Measurements from ENCODE around the gene ATF6. TPM values are rescaled to one million over a fixed set of nuclear protein-coding genes. Genes with fewer than 3 reads are reported as not detected.
A peak's percentile ranks its signal among the peaks of the same experiment; 100 is the strongest.

ATF6 gene
- total RNA-seq, 1 experiment from 2014 or later, result 19.9 TPM

DNA sequence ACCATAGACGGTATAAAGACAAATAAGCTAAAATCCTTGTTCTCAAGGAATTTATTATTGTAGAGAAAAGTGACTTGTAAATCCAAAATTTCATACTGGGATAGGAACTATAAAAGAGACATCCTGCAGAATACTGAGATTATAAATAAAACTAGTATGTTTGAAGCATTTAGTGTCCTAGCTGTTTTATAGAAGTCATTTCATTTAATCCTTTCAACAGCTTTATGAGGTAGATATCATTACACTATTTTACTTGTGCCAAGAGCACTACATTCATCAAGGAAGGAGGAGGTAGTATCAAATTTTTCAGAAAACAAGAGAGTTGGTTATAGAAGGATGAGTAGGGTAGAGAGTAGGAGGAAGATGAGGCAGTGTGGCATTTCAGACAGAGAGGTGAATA is 119.6 kb downstream of the ATF6 start:
- no peak for DNase-seq (ENCODE audit: low read depth)

- DNase-seq (ENCODE audit: low read depth), result no peak
Observed at GRCh38 chr1:161886589-161886988, 120.5 kb downstream of the ATF6 start.

GRCh38 chr1:161887730-161888287 is 121.7 kb downstream of the ATF6 start:
- no peak for DNase-seq (ENCODE audit: low read depth)

DNA sequence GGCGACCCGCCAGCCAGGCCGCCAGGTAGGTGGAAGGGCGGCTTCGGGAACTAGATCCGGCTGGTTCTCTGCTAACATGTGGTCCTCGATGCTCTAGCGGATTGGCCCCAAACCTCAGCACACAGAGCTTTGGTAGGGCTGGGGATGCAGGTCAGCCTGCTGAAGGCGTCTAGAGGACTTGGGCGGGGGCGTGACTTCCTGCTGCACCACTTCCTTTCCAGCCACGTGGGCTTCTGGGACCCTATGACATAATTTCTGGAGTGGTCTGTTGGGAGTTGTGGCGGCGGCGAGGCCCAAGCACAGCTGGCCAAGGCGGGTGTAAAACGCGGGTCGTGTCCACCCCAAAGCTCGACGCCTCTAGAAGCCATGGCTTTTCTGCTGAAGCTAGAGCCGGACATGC is 124.5 kb downstream of the ATF6 start:
- no peak for DNase-seq (ENCODE audit: low read depth)

- DNase-seq (ENCODE audit: low read depth), result no peak
Observed at GRCh38 chr1:161899091-161899490, 133.0 kb downstream of the ATF6 start.

- DNase-seq (ENCODE audit: low read depth), result no peak
Observed at GRCh38 chr1:161900160-161900559, 134.0 kb downstream of the ATF6 start.

- DNase-seq (ENCODE audit: low read depth), result no peak
Observed at GRCh38 chr1:161902182-161902581, 136.1 kb downstream of the ATF6 start.

DNA sequence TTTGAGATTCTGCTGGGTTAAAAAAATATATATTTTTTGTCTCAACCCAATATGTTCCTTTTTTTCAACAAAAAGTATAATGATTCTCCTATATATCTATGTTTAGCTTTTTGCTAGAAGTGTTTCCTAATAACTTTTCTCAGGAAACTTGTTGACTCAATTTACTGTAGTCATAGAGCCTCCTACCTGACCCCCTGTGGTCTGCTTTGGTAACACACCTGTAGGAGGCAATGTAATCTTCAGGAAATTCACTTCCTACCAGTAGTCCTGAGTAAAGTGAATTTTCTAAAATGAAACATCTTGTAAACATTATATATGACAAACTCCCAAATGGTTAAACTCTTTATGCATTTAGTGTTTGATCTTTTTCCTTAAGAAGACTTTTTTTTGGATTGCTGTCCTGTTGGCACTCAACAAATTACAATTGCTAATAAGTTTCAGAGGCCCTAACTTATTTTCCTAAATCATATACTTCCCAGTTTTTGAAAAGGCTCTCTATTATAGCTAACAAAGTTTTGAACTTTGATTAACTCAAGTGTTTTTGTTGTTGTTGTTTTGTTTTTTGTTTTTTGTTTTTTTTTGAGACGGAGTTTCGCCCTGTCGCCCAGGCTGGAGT is 139.3 kb downstream of the ATF6 start:
- peak; percentile 33 for DNase-seq (ENCODE audit: low read depth)

- DNase-seq (ENCODE audit: low read depth), result no peak
Observed at GRCh38 chr1:161907265-161907664, 141.1 kb downstream of the ATF6 start.

DNA sequence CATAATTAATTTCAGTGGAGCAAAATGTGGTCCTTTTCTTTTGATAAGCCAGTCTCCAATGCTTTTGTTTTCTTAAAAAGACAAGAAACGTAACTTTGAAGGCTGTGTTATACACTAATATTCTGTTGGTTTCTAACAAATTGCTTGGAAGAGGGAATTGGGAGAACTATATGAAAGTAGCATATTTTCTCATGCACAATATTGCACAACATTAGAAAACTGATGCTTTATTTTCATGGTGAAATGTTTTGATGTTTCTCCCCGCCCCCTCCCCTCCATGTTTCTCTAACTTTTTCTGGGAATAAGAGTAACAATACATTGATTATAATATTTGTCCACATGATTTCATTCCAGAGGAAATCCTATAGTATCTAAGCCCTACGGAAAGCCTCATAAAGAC is 142.1 kb downstream of the ATF6 start:
- DNase-seq (ENCODE audit: low read depth), result no peak

- no peak for DNase-seq (ENCODE audit: low read depth)
Observed at GRCh38 chr1:161910604-161911003, 144.5 kb downstream of the ATF6 start.

GRCh38 chr1:161913482-161914140 is 147.5 kb downstream of the ATF6 start:
- DNase-seq (ENCODE audit: low read depth), result no peak

DNA sequence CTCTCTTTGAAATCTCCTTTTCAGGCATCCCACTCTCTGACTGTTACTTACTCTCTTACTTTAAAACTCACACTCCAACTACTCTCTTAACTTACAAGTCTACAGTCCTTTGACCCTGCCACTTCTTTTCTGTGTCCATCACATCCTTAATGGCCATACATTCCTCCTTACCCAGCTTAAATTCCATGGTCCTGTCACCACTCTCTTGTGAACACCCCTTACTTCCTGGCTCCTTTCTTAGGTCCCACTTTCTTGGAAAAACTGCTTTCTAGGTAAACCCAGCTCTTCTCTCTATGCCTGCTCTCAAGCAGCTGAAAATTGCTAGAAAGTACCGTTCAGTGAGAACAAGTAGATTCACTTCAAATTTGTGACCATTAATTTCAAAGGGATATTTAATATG is 148.5 kb downstream of the ATF6 start:
- no peak for DNase-seq (ENCODE audit: low read depth)

DNA sequence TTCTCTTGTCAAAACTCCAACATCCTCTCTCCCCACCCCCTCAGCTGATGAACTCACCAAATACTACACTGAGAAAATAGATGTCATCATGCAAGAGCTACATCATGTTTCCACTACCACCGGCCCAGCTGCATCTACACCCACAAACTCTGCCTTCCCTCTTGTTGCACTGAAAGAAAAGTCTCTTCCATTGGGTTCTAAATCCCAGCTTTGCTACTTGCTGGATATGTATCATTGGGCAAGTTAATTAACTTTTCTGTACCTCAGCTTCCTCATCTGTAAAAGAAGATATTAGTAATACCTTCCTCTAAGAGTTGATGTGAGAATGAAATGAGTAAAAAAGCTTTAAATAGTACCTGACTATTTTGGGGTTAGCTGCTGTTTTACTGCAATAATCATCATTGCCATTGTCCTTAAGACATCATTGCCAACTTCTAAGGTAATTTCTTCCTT is 149.0 kb downstream of the ATF6 start:
- no peak for DNase-seq (ENCODE audit: low read depth)

DNA sequence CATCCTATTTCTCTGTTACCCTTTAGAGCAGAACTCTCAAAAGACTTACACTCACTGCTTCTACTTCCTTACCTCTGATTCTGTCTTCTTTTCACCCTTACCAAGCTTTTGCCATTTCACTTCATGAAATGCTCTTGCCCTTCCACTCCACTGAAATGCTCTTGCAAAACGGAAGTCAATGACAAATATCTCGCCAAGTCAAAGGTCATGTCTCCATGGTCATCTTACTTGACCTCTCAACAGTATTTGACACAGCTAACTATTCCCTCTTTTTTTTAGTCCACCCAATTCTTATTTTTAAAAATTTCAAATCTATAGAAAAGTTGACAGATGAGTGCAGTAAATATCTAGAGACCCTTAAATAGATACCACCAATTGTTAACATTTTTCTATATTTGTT is 149.9 kb downstream of the ATF6 start:
- DNase-seq (ENCODE audit: low read depth), result no peak

DNA sequence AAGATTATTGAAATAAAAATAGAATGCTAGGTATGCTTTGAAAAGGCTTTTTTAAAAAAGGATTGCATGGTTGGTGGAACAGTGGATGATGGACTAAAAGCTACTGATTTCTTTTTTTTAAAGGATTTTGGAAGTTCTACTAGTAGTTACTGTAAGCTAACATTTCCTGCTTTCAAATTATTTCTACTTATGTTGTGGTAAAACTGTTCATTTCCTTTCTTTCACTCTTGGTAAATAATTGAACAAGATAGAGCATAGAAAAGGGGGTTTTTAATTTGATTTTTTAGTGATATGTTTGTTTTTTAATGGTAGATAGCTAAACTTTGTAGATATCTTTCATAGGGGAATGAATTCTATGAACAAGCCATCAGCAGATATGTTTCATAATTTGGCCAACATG is 153.1 kb downstream of the ATF6 start:
- no peak for DNase-seq (ENCODE audit: low read depth)

- DNase-seq (ENCODE audit: low read depth), result no peak
Observed at GRCh38 chr1:161921491-161921890, 155.4 kb downstream of the ATF6 start.

- peak; percentile 40 for DNase-seq (ENCODE audit: low read depth)
Observed at GRCh38 chr1:161921990-161922389, 155.9 kb downstream of the ATF6 start.

- peak; percentile 49 for DNase-seq (ENCODE audit: low read depth)
Observed at GRCh38 chr1:161928056-161928455, 161.9 kb downstream of the ATF6 start.

DNA sequence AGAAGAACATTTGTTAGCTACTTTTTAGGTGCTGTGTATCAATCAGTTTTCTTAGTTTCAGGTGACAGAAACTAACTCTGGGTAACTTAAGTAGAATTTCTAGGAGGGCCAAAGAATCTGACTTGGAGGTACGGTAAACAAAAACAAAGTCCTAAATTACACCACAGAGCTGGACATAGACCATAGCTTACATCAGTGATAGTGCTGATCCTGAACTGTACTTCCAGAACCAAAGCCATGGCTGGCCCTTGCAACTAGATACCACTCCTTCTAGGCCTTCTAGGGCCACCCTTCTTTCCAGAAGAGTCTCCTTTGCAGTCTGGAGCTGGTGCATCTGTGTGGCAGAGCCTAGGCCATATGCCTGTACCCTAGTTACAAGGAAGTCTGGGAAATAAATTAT is 163.0 kb downstream of the ATF6 start:
- no peak for DNase-seq (ENCODE audit: low read depth)

- no peak for DNase-seq (ENCODE audit: low read depth)
Observed at GRCh38 chr1:161930064-161930463, 163.9 kb downstream of the ATF6 start.

GRCh38 chr1:161932668-161933067 is 166.5 kb downstream of the ATF6 start:
- no peak for DNase-seq (ENCODE audit: low read depth)
